GM10248 (cell line): Measurements from ENCODE around the gene TRABD2A.
A peak's percentile ranks its signal among the peaks of the same experiment; 100 is the strongest.

Experiments
- CTCF ChIA-PET: fragments of 300-600 bp; sonication (Branson Sonifier 250); formaldehyde crosslinking; extraction: SDS; loops from one replicate; lab custom pipeline; 2021; ENCODE audit warnings: antibody characterized with exemption; lab: Yijun Ruan, JAX
- POLR2A ChIA-PET: fragments of 350-650 bp; sonication (Branson Sonifier 250); formaldehyde crosslinking; extraction: SDS; loops from one replicate; lab custom pipeline; 2020; ENCODE audit warnings: antibody characterized with exemption; lab: Yijun Ruan, JAX
- DNase-seq: peaks from one replicate; pipeline ENCODE4 v3.0.0; 2012; ENCODE audit errors: extremely low spot score
- TF ChIP-seq, protein P1 (sequence below): IDR thresholded peaks from 2 replicates; pipeline ENCODE4 v1.5.1; 2012; ENCODE audit warnings: mild to moderate bottlenecking, low read depth; ENCODE audit errors: extremely low read depth, missing control alignments, control extremely low read depth

The TRABD2A gene

DNA sequence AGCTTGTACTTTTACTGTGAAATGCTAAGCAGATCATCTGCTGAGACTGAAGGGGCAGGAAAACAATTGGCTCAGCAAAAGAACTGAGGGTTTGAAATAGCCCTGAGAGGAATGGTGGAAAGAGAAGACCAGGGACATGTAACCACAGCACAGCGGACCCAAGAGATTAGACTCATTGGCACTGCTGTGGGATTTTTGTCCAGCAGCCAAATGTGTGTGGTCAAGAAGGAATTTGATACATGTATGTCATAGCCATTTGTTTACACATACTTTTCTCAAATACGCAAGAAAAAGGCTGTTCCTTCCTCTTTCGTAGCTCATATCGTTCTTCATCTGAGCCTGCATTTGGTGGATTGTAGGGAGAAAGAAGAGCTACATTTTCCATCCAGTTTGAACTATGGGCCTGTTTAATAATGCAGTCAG, 73.8 kb downstream of the TRABD2A start:
- ChIA-PET CTCF (interaction anchor here (1.4 kb wide), 1 partner anchor 20 kb away, joined by 4 read pairs; no protein-coding TSS in a partner anchor), POLR2A (no interaction called here)

DNA sequence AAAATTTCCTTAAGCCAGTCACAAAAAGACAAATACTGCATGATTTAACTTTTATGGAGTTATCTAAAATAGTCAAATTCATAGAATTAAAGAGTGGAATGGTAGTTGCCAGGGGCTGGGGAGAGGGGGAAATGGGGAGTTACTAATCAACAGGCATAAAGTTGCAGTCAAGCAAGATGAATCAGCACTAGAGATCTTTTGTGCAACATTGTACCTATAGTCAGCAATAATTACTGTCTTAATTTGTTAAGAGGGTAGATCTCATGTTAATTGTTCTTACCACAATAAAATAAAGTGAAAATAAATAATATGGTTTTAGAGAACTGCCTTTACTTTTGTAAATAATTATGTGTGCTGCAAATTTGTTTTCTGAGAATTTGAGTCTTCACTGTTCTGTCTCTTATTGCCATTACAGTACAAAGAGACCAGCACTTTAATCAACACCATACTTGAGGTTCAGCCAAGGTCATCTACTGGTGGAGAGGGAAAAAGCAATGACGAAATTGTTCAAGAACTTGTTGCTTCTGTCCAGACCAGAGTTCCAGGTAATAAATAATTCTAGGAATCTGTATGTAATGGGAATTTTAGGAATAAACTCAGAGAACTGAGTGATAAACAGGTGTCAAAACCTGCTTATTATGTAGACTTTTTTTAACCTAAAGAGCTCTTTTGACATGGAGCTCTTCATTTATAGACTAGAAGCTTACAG, 75.5 kb downstream of the TRABD2A start:
- ChIA-PET CTCF (interaction anchor here (0.9 to 1.4 kb wide), 4 partner anchors 9 to 496 kb away, joined by 3 to 4 read pairs (median 3); no protein-coding TSS in a partner anchor), POLR2A (no interaction called here)
- TF ChIP-seq, protein P1, sequence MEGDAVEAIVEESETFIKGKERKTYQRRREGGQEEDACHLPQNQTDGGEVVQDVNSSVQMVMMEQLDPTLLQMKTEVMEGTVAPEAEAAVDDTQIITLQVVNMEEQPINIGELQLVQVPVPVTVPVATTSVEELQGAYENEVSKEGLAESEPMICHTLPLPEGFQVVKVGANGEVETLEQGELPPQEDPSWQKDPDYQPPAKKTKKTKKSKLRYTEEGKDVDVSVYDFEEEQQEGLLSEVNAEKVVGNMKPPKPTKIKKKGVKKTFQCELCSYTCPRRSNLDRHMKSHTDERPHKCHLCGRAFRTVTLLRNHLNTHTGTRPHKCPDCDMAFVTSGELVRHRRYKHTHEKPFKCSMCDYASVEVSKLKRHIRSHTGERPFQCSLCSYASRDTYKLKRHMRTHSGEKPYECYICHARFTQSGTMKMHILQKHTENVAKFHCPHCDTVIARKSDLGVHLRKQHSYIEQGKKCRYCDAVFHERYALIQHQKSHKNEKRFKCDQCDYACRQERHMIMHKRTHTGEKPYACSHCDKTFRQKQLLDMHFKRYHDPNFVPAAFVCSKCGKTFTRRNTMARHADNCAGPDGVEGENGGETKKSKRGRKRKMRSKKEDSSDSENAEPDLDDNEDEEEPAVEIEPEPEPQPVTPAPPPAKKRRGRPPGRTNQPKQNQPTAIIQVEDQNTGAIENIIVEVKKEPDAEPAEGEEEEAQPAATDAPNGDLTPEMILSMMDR = no peak
- DNase-seq = no peak

More for the DNA sequence above, 73.8 kb downstream of the TRABD2A start:
- TF ChIP-seq, protein P1 = no peak
- no peak for DNase-seq

DNA sequence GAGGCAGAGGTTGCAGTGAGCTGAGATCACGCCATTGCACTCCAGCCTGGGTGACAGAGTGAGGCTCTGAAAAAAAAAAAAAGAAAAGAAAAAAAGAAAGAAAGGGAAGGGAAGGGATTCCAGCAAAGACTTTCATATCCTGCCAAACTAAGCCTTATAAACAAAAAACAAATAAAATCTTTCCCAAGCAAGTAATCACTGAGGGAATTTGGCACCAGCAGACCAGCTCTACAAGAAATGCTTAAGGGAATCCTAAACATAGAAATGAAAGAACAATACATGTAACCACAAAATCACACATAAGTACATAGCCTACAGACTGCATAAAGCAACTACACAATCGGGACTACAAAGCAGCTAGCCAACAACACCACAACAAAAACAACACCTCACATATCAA, 79.1 kb downstream of the TRABD2A start:
- POLR2A ChIA-PET = no interaction called here
- CTCF ChIA-PET = interaction anchor here (0.9 to 1.3 kb wide), 2 partner anchors 8 to 47 kb away, joined by 3 read pairs; no protein-coding TSS in a partner anchor
- TF ChIP-seq, protein P1 = no peak
- no peak for DNase-seq

DNA sequence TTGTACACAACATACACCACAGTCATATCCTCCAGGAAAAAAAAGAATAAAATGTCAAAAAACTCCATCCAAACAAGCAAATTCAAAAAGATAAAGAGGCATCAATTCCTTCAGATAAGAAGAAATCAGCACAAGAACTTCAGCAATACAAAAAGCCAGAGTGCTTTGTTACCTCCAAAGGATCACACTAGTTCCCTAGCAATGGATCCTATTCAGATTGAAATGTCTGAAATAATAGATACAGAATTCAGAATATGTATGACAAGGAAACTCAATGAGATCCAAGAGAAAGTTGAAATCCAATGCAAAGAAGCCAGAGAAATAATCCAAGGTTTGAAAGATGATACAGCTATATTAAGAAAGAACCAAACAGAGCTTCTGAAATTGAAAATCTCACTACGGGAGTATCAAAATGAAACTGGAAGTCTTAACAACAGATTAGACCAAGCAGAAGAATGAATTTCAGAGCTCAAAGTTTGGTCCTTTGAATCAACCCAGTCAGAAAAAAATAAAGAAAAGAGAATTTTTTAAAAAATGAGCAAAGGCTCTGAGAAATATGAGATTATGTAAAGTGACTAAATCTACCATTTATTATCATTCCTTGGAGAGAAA, 80.6 kb downstream of the TRABD2A start:
- CTCF ChIA-PET = no interaction called here
- POLR2A ChIA-PET = no interaction called here
- peak; percentile 33 for DNase-seq
- TF ChIP-seq, protein P1 = no peak

DNA sequence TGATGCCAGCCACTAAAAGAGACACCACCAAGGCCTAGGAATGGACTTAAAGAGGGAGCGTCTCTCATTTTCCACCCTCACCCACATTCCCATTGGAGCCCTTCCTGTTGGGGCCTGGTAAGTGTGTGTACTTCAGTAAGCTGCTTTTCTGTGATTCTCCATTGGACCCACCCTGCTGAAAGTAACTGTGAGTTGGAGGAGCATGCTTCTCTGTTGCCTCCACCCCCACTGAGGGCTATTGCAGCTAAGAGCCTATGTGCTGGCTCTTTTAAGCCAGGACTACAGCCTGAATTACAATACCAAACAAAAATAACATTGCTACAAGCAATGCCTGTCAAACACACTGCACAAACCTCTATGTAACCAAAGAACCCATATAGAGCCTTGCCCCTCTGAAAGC, 81.1 kb downstream of the TRABD2A start:
- POLR2A ChIA-PET = no interaction called here
- CTCF ChIA-PET = no interaction called here
- TF ChIP-seq, protein P1 = no peak
- DNase-seq = no peak

DNA sequence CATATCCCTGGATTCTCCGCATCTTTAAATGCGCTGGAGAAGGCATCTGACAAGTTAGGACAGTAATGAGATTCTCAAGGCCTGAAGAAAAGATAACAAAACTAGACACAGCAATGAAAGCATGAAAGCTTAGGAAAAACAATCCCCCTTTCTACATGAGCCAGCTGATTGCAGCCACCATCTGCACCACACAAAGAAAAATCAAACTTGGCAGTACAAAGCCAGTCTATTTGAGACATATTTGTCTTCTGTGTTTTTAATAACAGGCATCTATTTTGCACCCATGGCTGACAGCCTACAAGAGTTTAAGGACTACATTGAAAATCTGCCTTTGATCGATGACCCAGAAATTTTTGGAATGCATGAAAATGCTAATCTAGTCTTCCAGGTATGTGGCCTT, 83.6 kb downstream of the TRABD2A start:
- CTCF ChIA-PET = interaction anchor here (1.3 kb wide), 1 partner anchor 16 kb away, joined by 3 read pairs; no protein-coding TSS in a partner anchor
- no peak for DNase-seq
- POLR2A ChIA-PET = no interaction called here
- TF ChIP-seq, protein P1 = no peak
